T-helper 9 cell (primary cell): ENCODE data around the gene ERC2.
"Not testable (repeated sequence)": the region's sequence is repeated elsewhere in the genome, so short reads cannot be mapped to it uniquely, and the experiment has no call there.

Source experiments
- DNase-seq: peaks from one replicate; pipeline ENCODE4 v3.0.0-alpha.2; 2020

The ERC2 gene

GRCh38 chr3:55505102-55505501 is 963.2 kb downstream of the ERC2 start:
- DNase-seq = not testable (repeated sequence)

- DNase-seq = no peak
These were observed 966.4 kb downstream of the ERC2 start for GRCh38 chr3:55501905-55502304.

GRCh38 chr3:55500555-55501330 is 967.5 kb downstream of the ERC2 start:
- no peak for DNase-seq

GRCh38 chr3:55498520-55498919 is 969.7 kb downstream of the ERC2 start:
- no peak for DNase-seq

GRCh38 chr3:55497250-55497649 is 971.0 kb downstream of the ERC2 start:
- no peak for DNase-seq

GRCh38 chr3:55494976-55495375 is 973.3 kb downstream of the ERC2 start:
- DNase-seq = no peak

GRCh38 chr3:55492976-55493375 is 975.3 kb downstream of the ERC2 start:
- DNase-seq = no peak

- DNase-seq = no peak
These were observed 976.9 kb downstream of the ERC2 start for GRCh38 chr3:55491296-55491816.

GRCh38 chr3:55490276-55490913 is 977.9 kb downstream of the ERC2 start:
- DNase-seq = no peak

GRCh38 chr3:55489798-55490132 is 978.5 kb downstream of the ERC2 start:
- no peak for DNase-seq

- no peak for DNase-seq
These were observed 979.7 kb downstream of the ERC2 start for GRCh38 chr3:55488398-55489055.

- DNase-seq = no peak
These were observed 980.7 kb downstream of the ERC2 start for GRCh38 chr3:55487381-55488241.

GRCh38 chr3:55486857-55487380 is 981.3 kb downstream of the ERC2 start, which contains the start of gene WNT5A:
Gene WNT5A (minus strand): TSS chr3:55487306. CDS start chr3:55486985, 321 bp downstream.
- DNase-seq = no peak

GRCh38 chr3:55486101-55486856 is 982.0 kb downstream of the ERC2 start:
- no peak for DNase-seq

- DNase-seq = no peak
These were observed 983.2 kb downstream of the ERC2 start for GRCh38 chr3:55484801-55485791.

- DNase-seq = no peak
These were observed 984.0 kb downstream of the ERC2 start for GRCh38 chr3:55484191-55484689.

GRCh38 chr3:55483196-55484095 is 984.8 kb downstream of the ERC2 start:
- DNase-seq = no peak

GRCh38 chr3:55482496-55483195 is 985.6 kb downstream of the ERC2 start:
- DNase-seq = no peak
